Gastroesophageal sphincter (tissue), 4 donors: ENCODE data around the gene SYNRG. TPM values are rescaled to one million over a fixed set of nuclear protein-coding genes. Genes with fewer than 3 reads are reported as not detected.

ENCODE experiments used
- ATAC-seq: fragments of 150-250 bp; one replicate; pipeline ENCODE4 v1.9.1; 2016; ENCODE audit warnings: mild to moderate bottlenecking, moderate library complexity
- H3K27ac ChIP-seq, 4 donors: fragments of 200-600 bp; sonication (generic) in 3 of 4; 1 replicate in 3 of 4; 2 replicates in 1 of 4; pipeline ENCODE4 v1.5.1; 2016 to 2019
- H3K27me3 ChIP-seq: fragments of 200-600 bp; sonication (generic); one replicate; pipeline ENCODE4 v1.5.1; 2019
- H3K36me3 ChIP-seq, 2 donors: fragments of 200-600 bp; sonication (generic); one replicate each; pipeline ENCODE4 v1.5.1; 2019; ENCODE audit warnings: control low read depth in 1 of 2
- H3K4me1 ChIP-seq, 3 donors: fragments of 200-600 bp; sonication (generic); 1 replicate in 2 of 3; 2 replicates in 1 of 3; pipeline ENCODE4 v1.5.1; 2016 to 2019; ENCODE audit warnings: control low read depth in 2 of 3
- H3K4me3 ChIP-seq, 2 donors: fragments of 200-600 bp; sonication (generic); one replicate each; pipeline ENCODE4 v1.5.1; 2019; ENCODE audit warnings: mild to moderate bottlenecking in 1 of 2, moderate library complexity in 1 of 2
- H3K9me3 ChIP-seq, 3 donors: fragments of 200-600 bp; sonication (generic); one replicate each; pipeline ENCODE4 v1.5.1; 2017 to 2019; ENCODE audit warnings: control low read depth in 2 of 3
- CTCF ChIP-seq, 4 experiments: fragments of 200-600 bp in 2 of 4; fragments of 450-650 bp in 2 of 4; sonication (generic) in 1 of 4; IDR thresholded peaks; one replicate each; pipeline ENCODE4 v1.5.1; 2017 to 2019; ENCODE audit warnings: antibody characterized with exemption in 4 of 4, mild to moderate bottlenecking in 2 of 4, moderate library complexity in 2 of 4
- EP300 ChIP-seq: sonication (generic); formaldehyde crosslinking; IDR thresholded peaks from one replicate; pipeline ENCODE4 v1.6.1; 2017; ENCODE audit warnings: antibody characterized with exemption, mild to moderate bottlenecking
- POLR2A ChIP-seq, 2 donors: fragments of 450-650 bp; IDR thresholded peaks; one replicate each; pipeline ENCODE4 v1.6.1; 2017; ENCODE audit warnings: antibody characterized with exemption in 2 of 2, mild to moderate bottlenecking in 2 of 2, moderate library complexity in 1 of 2
- POLR2AphosphoS5 ChIP-seq: sonication (generic); formaldehyde crosslinking; IDR thresholded peaks from one replicate; pipeline ENCODE4 v1.6.1; 2017; ENCODE audit warnings: antibody characterized with exemption
- WGBS, 2 donors: methylation state at CpG; one replicate each; pipeline ENCODE4 v1.1.5; 2018; ENCODE audit warnings: low coverage in 1 of 2; 5-methylcytosine and 5-hydroxymethylcytosine counted together
- total RNA-seq, 4 donors: library from RNA; depleted of rRNA; stranded (reverse); fragments of >200 nt; gene quantifications; one replicate each; pipeline ENCODE4 v1.1.0, GENCODE V29; 2016

Gene SYNRG
- total RNA-seq, 4 donors from 2014 or later, result 11.9 to 29.9 (median 16.8) TPM

- no peaks in the 10 kb centered on the region for H3K27me3 ChIP-seq
- ATAC-seq, result no peak
- TF ChIP-seq EP300 (no peak), CTCF (IDR thresholded peaks at IDR 0.05) (no peak), POLR2AphosphoS5 (no peak), POLR2A (IDR thresholded peaks at IDR 0.05) (no peak)
- H3K27ac ChIP-seq, result no peak overlapping the region
- H3K36me3 ChIP-seq, result no peaks in the 10 kb centered on the region
- WGBS, 2 donors, result 83 to 85% methylated on average over 2 to 3 of the region's 3 CpGs
- peaks cover 0 to 18% (median 0%) of the 10 kb centered on the region in 3 donors for H3K4me1 ChIP-seq
- H3K9me3 ChIP-seq, result no peaks in the 10 kb centered on the region
- H3K4me3 ChIP-seq, result no peak overlapping the region
These were observed 103.9 kb downstream of the SYNRG start for GRCh38 chr17:37505333-37505732.

GRCh38 chr17:37503148-37503547 is 106.1 kb downstream of the SYNRG start:
- WGBS, 2 donors, result 92 to 96% methylated on average over 3 to 4 of the region's 6 CpGs
- Histone ChIP-seq H3K4me1 (peaks cover 0 to 18% (median 0%) of the 10 kb centered on the region in 3 donors), H3K27me3 (no peaks in the 10 kb centered on the region), H3K27ac (no peak overlapping the region), H3K4me3 (no peak overlapping the region), H3K36me3 (no peaks in the 10 kb centered on the region), H3K9me3 (no peaks in the 10 kb centered on the region)
- TF ChIP-seq EP300 (no peak), POLR2AphosphoS5 (no peak), CTCF (IDR thresholded peaks at IDR 0.05) (no peak), POLR2A (IDR thresholded peaks at IDR 0.05) (no peak)
- no peak for ATAC-seq

GRCh38 chr17:37502009-37502936 is 106.9 kb downstream of the SYNRG start:
- Histone ChIP-seq H3K36me3 (no peaks in the 10 kb centered on the region), H3K9me3 (no peaks in the 10 kb centered on the region), H3K4me3 (no peak overlapping the region), H3K4me1 (peaks cover 0 to 10% (median 0%) of the 10 kb centered on the region in 3 donors), H3K27me3 (no peaks in the 10 kb centered on the region), H3K27ac (no peak overlapping the region)
- TF ChIP-seq EP300, result no peak
- TF ChIP-seq CTCF (IDR thresholded peaks at IDR 0.05), result no peak
- TF ChIP-seq POLR2AphosphoS5, result no peak
- TF ChIP-seq POLR2A (IDR thresholded peaks at IDR 0.05), result no peak
- no peak for ATAC-seq
- 76 to 92% methylated on average over 2 to 9 of the region's 10 CpGs for WGBS, 2 donors

GRCh38 chr17:37500378-37500777 is 108.8 kb downstream of the SYNRG start:
- Histone ChIP-seq H3K36me3 (no peaks in the 10 kb centered on the region), H3K4me3 (no peak overlapping the region), H3K27me3 (no peaks in the 10 kb centered on the region), H3K4me1 (peaks cover 0 to 6% (median 0%) of the 10 kb centered on the region in 3 donors), H3K9me3 (no peaks in the 10 kb centered on the region), H3K27ac (no peak overlapping the region)
- TF ChIP-seq CTCF (IDR thresholded peaks at IDR 0.05) (no peak), POLR2AphosphoS5 (no peak), EP300 (no peak), POLR2A (IDR thresholded peaks at IDR 0.05) (no peak)
- no peak for ATAC-seq

GRCh38 chr17:37494971-37495370 is 114.2 kb downstream of the SYNRG start:
- TF ChIP-seq POLR2AphosphoS5, result no peak
- no peak for TF ChIP-seq POLR2A (IDR thresholded peaks at IDR 0.05)
- TF ChIP-seq EP300, result no peak
- no peak for TF ChIP-seq CTCF (IDR thresholded peaks at IDR 0.05)
- H3K4me1 ChIP-seq, result peaks cover 0 to 57% (median 8%) of the 10 kb centered on the region in 3 donors
- peak overlapping the region in 3 of 4 donors; percentile 52 to 95 (median 92) for H3K27ac ChIP-seq
- WGBS, 2 donors, result 72 to 76% methylated on average over 2 to 8 of the region's 8 CpGs
- H3K4me3 ChIP-seq, result no peak overlapping the region
- no peaks in the 10 kb centered on the region for H3K27me3 ChIP-seq
- H3K36me3 ChIP-seq, result no peaks in the 10 kb centered on the region
- H3K9me3 ChIP-seq, result no peaks in the 10 kb centered on the region
- ATAC-seq, result no peak
